Sigmoid colon (tissue), 7 donors: ENCODE data around the gene CSNK1E. TPM values are rescaled to one million over a fixed set of nuclear protein-coding genes. Genes with fewer than 3 reads are reported as not detected.

Experiments
- DNase-seq: peaks from one replicate; pipeline ENCODE4 v3.0.0-alpha.2; 2019
- H3K27ac ChIP-seq, 4 donors: fragments of 200-600 bp; sonication (generic); one replicate each; pipeline ENCODE4 v1.5.1; 2016 to 2019; ENCODE audit warnings: mild to moderate bottlenecking in 1 of 4
- H3K27me3 ChIP-seq, 3 donors: fragments of 200-600 bp; sonication (generic); one replicate each; pipeline ENCODE4 v1.5.1; 2019; ENCODE audit warnings: mild to moderate bottlenecking in 1 of 3
- H3K36me3 ChIP-seq, 4 donors: fragments of 200-600 bp; sonication (generic); one replicate each; pipeline ENCODE4 v1.5.1; 2016 to 2019
- H3K4me1 ChIP-seq, 4 donors: fragments of 200-600 bp; sonication (generic); one replicate each; pipeline ENCODE4 v1.5.1; 2017 to 2019
- H3K4me3 ChIP-seq, 4 donors: fragments of 200-600 bp; sonication (generic); one replicate each; pipeline ENCODE4 v1.5.1; 2017 to 2019; ENCODE audit warnings: mild to moderate bottlenecking in 2 of 4, moderate library complexity in 1 of 4
- H3K9me3 ChIP-seq, 4 donors: fragments of 200-600 bp in 3 of 4; sonication (generic) in 3 of 4; one replicate each; pipeline versions ENCODE4 v1.5.1 to v1.6.1; 2013 to 2019
- CTCF ChIP-seq, 4 experiments: fragments of 450-650 bp in 3 of 4; fragments of 200-600 bp in 1 of 4; IDR thresholded peaks; one replicate each; pipeline ENCODE4 v1.5.1; 2016 to 2019; ENCODE audit warnings: antibody characterized with exemption in 4 of 4, mild to moderate bottlenecking in 3 of 4, moderate library complexity in 2 of 4
- EP300 ChIP-seq, 4 donors: sonication (generic); formaldehyde crosslinking; IDR thresholded peaks; one replicate each; pipeline ENCODE4 v1.6.1; 2017; ENCODE audit warnings: antibody characterized with exemption in 4 of 4
- POLR2A ChIP-seq, 2 donors: fragments of 450-650 bp; IDR thresholded peaks; one replicate each; pipeline ENCODE4 v1.6.1; 2016; ENCODE audit warnings: antibody characterized with exemption in 2 of 2, mild to moderate bottlenecking in 2 of 2, moderate library complexity in 2 of 2
- POLR2AphosphoS5 ChIP-seq, 4 donors: sonication (generic); formaldehyde crosslinking; IDR thresholded peaks; one replicate each; pipeline ENCODE4 v1.6.1; 2017; ENCODE audit warnings: antibody characterized with exemption in 4 of 4
- WGBS, 2 donors: extraction: QIAGEN DNeasy Blood & Tissue Kit; methylation state at CpG; one replicate each; pipeline ENCODE4 v1.1.7; 2013; 5-methylcytosine and 5-hydroxymethylcytosine counted together
- intact Hi-C: fragments of 100-400 bp; cut with DNase I; formaldehyde crosslinking; loops from one replicate; pipeline ENCODE4 v1.15.1; 2023
- polyA plus RNA-seq, 3 donors: library from polyadenylated mRNA; stranded (reverse); fragments of 200-250 nt; gene quantifications; one replicate each; pipeline ENCODE4 v1.2.3, GENCODE V29; 2013
- total RNA-seq, 4 donors: library from RNA; depleted of rRNA; stranded (reverse); fragments of >200 nt; gene quantifications; one replicate each; pipeline ENCODE4 v1.1.0, GENCODE V29; 2016
- donor health status: healthy with polysubstance abuse.
- donor health status: Bipolar disorder and iron deficiency.
- donor health status: healthy.

Gene CSNK1E
- total and polyA plus RNA-seq, 7 donors, result 33.6 to 116 (median 63.7) TPM

- Histone ChIP-seq H3K36me3 (peaks cover 32 to 46% (median 36%) of the 10 kb centered on the region in 4 donors), H3K27ac (peak overlapping the region in 1 of 4 donors; percentile 67)
These were observed 26.9 kb downstream of the CSNK1E start for GRCh38 chr22:38290347-38290746.

GRCh38 chr22:38289583-38290082 is 27.6 kb downstream of the CSNK1E start:
- intact Hi-C loops, result no loop called here
- Histone ChIP-seq H3K36me3 (peaks cover 26 to 40% (median 29%) of the 10 kb centered on the region in 4 donors), H3K9me3 (no peaks in the 10 kb centered on the region), H3K4me1 (peaks cover 0 to 36% (median 17%) of the 10 kb centered on the region in 4 donors), H3K27me3 (no peaks in the 10 kb centered on the region), H3K27ac (peak overlapping the region in 2 of 4 donors; percentile 18 to 67), H3K4me3 (no peak overlapping the region)
- DNase-seq, result no peak
- TF ChIP-seq CTCF (IDR thresholded peaks at IDR 0.05), result no peak
- TF ChIP-seq POLR2AphosphoS5 (IDR thresholded peaks at IDR 0.05), result no peak
- no peak for TF ChIP-seq EP300 (IDR thresholded peaks at IDR 0.05)
- TF ChIP-seq POLR2A (IDR thresholded peaks at IDR 0.05), result no peak
- WGBS, 2 donors, result 88 to 90% methylated on average over 12 of the region's 12 CpGs

More at GRCh38 chr22:38290347-38290746, 26.9 kb downstream of the CSNK1E start:
- Histone ChIP-seq H3K4me1 (peaks cover 0 to 29% (median 11%) of the 10 kb centered on the region in 4 donors), H3K9me3 (no peaks in the 10 kb centered on the region), H3K27me3 (no peaks in the 10 kb centered on the region), H3K4me3 (no peak overlapping the region)
- WGBS, 2 donors, result 16 to 61% methylated on average over 8 of the region's 8 CpGs
- intact Hi-C loops, result no loop called here
- TF ChIP-seq EP300 (IDR thresholded peaks at IDR 0.05), result no peak
- no peak for TF ChIP-seq POLR2A (IDR thresholded peaks at IDR 0.05)
- TF ChIP-seq POLR2AphosphoS5 (IDR thresholded peaks at IDR 0.05), result no peak
- no peak for TF ChIP-seq CTCF (IDR thresholded peaks at IDR 0.05)
- no peak for DNase-seq

- Histone ChIP-seq H3K36me3 (peaks cover 4 to 16% (median 7%) of the 10 kb centered on the region in 4 donors), H3K27ac (no peak overlapping the region), H3K9me3 (no peaks in the 10 kb centered on the region), H3K27me3 (no peaks in the 10 kb centered on the region), H3K4me3 (no peak overlapping the region), H3K4me1 (peaks cover 0 to 41% (median 29%) of the 10 kb centered on the region in 4 donors)
- intact Hi-C loops, result no loop called here
- TF ChIP-seq CTCF (IDR thresholded peaks at IDR 0.05), result no peak
- TF ChIP-seq POLR2AphosphoS5 (IDR thresholded peaks at IDR 0.05), result no peak
- TF ChIP-seq EP300 (IDR thresholded peaks at IDR 0.05), result no peak
- TF ChIP-seq POLR2A (IDR thresholded peaks at IDR 0.05), result no peak
- no peak for DNase-seq
- 85 to 88% methylated on average over 11 of the region's 11 CpGs for WGBS, 2 donors
These were observed 30.1 kb downstream of the CSNK1E start for GRCh38 chr22:38286915-38287669.

- no peak for TF ChIP-seq EP300 (IDR thresholded peaks at IDR 0.05)
- no peak for TF ChIP-seq POLR2A (IDR thresholded peaks at IDR 0.05)
- TF ChIP-seq CTCF (IDR thresholded peaks at IDR 0.05), result no peak
- no peak for TF ChIP-seq POLR2AphosphoS5 (IDR thresholded peaks at IDR 0.05)
- peak overlapping the region; percentile 56 to 87 (median 83) for H3K27ac ChIP-seq
- no peak overlapping the region for H3K4me3 ChIP-seq
- DNase-seq, result no peak
- H3K9me3 ChIP-seq, result no peaks in the 10 kb centered on the region
- H3K4me1 ChIP-seq, result peaks cover 0 to 34% (median 27%) of the 10 kb centered on the region in 4 donors
- intact Hi-C loops, result no loop called here
- peaks cover 0 to 7% (median 3%) of the 10 kb centered on the region in 4 donors for H3K36me3 ChIP-seq
- WGBS, 2 donors, result 38 to 69% methylated on average over 8 of the region's 8 CpGs
- H3K27me3 ChIP-seq, result no peaks in the 10 kb centered on the region
These were observed 32.2 kb downstream of the CSNK1E start for GRCh38 chr22:38285018-38285417.
